NCI-H526 (cell line): ENCODE measurements around the gene TRABD2B.

Experiments used
- DNase-seq, 2 experiments: peaks; one replicate each; lab custom pipeline; 2025; lab: John Stamatoyannopoulos, UW

Gene TRABD2B

DNA sequence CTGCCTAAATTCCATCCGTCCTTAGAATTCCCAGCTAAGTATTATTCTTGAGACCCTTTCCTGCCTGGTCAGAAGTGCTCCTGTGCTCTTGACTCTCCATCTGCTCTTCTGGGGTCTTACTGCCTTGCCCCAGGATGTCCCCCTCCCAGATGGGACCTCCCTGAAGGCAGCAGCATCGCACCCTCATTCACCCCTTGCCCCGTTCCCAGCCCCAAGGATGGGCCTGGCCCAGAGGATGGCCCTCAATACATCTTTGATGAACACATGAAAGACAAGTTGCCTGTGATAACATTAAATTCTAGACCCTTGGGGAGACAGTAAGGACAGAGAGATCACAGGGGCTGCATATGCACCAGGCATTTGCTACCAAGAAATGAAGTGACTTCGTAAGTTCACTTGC lies 167.2 kb downstream of the TRABD2B start:
- DNase-seq, result no peak

DNA sequence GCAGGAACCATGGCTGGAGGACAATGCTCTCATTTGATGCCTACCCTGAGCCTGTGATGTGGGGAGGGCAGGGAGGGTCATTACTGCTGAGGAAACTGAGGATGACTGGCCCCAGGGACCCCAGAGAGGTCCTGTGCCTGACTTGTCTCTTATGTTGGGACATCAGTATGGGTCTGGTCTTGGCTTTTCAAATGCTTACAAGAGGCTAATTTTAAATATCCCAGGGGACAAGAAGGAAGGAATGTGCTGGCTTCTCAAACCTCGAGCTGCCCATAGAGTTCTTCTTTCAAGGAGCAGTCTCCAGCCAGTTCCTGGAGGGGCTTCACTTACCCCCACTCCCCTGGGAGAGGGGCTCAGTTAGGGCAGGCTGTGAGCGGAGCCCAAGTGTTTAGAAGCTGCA lies 168.2 kb downstream of the TRABD2B start:
- no peak for DNase-seq

DNA sequence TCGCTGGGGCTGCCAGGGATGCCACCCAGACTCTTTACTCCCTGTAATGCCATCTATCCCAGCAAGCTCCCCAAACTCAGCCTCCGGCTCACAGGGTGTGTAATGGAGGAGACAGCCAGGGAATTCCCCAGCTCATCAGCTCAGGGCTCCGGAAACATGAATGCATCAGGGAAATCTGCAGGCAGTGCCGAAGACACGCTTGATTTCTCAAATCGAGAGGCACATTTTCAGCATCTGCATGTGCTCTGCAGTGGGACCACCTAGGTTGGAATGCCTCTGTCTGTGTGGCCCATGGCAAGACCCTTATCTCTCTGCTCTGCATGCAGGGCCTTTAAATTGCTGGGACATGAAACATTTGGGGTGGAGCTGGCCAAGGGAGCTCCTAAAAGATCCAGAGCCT lies 170.1 kb downstream of the TRABD2B start:
- DNase-seq, result no peak

DNA sequence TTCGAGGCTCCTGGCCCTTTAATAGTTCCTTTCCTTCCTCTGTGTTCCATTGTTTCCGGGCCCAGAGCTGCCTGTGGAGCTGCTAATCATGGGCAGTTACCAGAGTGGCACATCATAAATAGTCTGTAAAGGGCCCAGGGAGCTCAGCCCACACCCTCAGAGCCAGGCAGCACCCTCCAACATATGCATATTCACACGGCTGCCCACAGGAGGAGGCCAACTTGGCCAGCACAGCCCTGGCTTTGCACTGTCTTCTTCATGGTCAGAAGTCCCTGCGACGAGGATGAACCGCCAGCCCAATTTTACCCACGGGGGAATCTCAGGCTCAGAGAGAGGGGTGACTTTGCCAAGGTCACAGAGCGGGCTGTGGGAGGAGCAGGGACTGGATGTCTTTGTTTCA lies 172.5 kb downstream of the TRABD2B start:
- no peak for DNase-seq

DNA sequence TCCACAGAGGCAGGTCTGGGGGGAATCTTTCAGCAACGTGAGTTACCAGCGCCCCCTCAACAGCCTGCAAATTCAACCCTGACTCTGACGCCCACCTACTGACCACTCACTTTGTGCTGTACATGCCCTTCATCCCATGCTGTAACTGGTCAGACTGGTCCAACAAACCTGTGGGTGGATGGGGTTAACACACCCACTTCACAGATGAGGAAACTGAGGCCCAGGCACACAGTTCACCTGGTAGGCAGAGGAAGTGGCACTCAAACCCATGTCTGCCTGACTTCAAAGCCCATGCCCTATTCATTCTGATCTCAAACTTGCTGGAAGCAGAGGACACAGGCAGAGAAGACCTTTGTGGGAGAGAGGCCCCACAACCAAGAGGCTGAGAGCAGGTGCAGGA lies 172.9 kb downstream of the TRABD2B start:
- no peak for DNase-seq

DNA sequence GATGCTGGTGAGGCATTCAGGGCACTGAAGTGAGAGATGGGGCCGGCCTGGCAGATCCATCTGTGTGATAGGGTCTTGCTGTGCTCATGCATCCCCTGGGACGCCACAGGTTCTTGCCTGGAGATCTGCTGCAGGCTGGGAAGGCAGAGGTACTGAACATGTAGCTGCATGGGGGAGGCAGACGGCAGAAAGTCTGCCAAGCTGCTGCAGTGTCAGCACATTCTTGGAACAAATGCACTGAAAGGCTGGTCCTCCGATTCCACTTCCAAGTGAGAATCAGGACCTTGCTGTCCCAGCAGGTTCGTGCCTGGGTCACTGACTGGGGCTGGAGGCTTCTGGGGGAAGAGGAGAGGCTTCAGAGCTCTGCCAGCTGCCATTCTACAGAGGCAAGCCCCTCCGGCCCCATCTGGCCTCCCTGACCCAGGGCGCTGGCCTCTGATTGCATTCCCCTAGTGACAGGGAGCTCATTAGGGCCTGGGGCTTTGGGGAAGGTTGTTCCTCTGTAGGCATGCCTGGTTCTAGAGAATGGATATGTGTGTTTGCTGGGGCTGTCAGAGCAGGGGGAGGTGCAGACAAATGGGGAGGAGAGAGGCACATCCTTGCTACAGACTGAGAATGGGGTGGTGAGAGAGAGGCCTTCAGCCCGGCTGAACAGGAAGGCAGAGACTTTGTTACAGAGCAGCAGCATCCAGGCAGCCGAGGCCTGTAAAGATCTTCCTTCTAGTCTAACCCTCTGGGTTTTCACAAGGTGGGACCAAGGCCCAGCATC lies 174.0 kb downstream of the TRABD2B start:
- no peak for DNase-seq

DNA sequence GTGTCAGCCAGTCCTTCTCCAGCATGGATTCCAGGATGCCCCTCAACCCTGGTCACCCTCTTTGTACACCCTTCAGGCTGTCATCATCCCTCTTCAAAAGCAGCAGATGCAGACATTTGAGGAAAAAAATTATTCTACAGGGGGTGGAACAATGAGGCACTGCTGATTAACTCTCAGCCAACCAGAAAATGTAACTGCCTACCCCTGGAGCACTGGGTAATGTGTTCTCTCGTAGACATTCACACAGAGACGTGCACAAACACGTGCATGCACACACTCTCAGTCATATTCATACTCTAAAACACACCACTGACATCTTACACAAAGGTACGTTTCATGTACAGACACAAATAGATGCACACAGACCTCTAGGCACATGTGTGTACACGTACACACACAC lies 175.4 kb downstream of the TRABD2B start:
- no peak for DNase-seq

DNA sequence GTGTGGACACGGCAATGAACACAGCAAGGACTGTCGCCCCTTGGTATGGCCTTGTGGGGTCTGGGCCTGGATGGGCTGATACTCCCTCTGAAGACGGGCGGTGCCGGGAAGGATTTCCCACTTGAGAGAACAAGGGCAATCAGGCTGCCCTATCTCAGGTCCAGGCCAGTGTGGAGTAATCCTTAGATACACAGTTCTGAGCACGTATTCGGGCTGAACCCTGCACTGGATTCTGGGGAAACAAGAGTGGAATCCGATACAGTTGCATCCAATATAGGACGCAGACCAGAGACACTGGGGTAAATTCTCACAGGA lies 177.7 kb downstream of the TRABD2B start:
- no peak for DNase-seq

DNA sequence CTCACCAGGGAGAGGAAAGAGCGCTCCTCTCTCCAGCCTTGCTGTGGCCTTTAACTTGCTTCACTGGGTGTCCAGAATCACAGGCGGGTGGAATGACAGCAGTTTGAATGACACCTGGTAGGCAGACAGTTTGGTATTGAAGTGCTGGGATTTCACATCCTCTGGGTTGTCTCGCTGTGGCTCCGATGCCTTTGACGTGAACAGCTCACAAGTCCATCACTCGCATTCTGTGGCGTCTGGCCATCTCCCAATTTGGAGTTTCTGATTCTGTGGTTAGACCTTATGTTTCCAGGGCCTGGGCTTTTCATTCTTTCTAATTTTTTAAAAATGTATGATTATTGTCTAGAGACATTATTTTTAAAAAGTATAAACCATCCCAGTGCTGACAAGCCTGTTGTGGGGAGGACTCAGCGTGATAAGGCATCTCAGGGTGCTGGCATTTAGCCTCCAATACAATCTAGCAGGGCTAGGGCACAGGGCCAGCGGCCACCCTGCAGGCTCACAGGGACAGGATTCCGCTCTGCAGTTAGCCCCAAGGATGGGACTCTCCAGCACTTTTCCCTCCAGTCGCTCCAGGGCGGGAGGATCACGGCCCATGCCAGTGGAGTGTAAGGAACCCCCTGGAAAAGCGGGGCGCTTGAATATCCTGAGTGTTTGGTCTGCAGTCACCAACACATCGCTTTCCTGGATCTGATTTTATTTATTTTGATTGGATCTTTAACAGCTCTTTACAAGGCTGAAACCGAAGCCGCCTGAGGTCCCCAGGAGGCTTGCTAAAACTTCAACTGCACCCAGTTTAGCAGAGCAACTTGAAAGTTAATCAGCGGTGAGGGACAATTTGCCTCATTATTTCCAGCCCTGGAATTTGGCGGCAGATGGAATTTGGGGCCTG lies 178.3 kb downstream of the TRABD2B start:
- DNase-seq, result no peak

DNA sequence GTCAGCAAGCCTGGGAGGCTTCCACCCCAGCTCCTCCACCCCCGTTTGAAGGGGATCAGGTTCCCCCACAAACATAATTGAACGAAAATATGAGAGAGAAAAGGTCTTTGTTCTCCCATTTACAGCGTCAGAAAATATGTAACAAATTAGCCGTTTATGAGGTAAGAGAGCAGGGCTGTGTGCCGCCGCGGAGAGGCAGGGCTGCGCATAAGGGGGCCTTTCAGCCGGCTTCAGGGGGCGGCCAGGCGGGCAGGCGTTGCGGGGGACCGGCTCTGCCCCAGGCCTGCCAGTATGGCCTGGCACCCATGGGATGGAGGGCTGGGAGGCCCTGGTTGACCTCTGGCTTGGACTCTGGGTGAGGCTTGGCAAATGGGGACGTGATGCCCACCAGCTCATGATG lies 179.3 kb downstream of the TRABD2B start:
- DNase-seq, result no peak

DNA sequence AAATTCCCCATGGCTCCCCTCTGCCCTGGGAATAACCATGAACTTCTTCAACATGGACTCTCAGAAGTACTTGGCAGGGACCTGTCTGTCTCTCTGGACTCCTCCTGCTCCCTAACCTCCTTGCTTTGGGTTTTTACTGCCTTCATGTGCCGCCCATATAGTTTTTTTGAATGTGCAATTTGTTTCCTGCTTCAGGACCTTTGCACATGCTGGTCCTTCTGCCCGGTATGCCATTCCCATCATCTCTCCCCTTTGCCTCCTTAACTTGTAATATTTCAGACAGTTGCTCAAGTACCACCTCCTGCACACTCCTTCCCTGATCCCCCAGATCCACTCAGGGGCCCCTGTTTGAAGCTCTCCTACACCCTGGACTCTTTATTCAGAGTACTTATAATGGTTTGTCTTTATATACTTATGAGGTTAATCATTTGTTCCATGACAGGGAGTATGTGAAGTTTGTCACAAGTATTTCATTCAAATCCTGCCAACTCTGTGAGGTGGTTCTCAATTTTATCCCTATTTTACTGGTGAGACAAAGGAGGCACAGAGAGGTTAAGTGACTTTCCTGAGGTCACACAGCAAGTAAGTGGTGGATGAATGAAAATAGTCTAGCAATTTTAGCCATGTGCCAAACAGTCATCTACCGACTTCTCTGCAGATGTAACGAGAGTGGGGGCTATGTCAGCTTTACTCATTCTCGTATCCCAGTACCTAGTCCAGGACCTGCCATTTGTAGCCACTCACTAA lies 180.7 kb downstream of the TRABD2B start:
- no peak for DNase-seq

DNA sequence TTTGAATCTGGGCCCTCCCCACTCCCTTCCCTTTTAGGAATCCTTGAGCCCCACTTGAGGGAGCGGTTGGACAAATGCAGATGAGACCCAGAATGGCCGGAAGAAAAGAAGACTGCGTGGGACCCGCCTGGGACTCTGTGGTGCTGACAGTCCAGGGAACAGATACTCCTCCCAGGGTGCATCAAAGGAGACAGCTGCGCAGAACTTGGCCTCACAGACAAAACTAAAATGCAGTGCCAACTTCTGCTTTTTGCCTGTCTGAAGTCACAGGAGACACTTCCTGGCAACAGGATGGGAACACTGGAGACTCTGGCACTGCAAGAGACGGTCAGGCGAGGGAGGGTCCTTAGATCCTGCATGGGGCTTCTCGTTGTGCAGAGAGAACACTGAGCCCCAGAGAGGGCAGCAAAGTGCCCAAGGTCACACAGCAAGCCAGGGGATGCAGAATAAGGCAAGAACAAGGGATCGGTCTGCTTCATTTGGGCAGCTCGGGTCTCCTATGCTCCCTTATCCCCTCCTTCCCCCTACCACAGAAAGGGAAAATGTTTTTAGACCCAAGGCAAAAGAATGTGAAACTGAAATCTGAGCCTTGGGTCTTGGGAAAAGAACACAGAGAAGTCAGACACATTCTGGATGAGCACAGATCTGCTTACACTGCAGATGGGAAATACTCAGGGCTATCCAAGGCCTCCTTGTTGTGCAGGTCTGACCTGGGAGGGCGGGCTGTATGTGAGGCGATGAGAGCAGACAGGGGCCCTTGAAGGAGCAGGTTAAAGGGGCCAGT lies 182.4 kb downstream of the TRABD2B start:
- no peak for DNase-seq

DNA sequence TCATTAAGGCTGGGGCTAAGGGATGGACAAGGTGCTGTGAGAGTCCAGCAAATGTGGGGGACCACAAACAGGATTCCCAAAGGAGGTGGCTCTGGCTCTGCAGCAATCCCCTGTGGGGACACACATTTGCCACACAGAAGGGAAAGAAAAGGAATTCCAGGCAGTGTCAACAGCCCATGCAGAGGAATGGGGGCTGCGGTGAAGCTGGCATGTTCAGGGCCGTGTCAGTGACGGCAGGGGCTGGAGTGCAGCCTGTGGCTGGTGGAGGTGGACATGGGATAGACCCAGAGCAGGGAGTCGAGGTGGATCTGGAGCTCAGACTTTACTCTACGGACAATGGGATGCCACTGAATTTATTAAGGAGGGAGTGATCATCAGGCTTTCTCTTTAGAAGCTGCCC lies 183.2 kb downstream of the TRABD2B start:
- DNase-seq, result no peak

DNA sequence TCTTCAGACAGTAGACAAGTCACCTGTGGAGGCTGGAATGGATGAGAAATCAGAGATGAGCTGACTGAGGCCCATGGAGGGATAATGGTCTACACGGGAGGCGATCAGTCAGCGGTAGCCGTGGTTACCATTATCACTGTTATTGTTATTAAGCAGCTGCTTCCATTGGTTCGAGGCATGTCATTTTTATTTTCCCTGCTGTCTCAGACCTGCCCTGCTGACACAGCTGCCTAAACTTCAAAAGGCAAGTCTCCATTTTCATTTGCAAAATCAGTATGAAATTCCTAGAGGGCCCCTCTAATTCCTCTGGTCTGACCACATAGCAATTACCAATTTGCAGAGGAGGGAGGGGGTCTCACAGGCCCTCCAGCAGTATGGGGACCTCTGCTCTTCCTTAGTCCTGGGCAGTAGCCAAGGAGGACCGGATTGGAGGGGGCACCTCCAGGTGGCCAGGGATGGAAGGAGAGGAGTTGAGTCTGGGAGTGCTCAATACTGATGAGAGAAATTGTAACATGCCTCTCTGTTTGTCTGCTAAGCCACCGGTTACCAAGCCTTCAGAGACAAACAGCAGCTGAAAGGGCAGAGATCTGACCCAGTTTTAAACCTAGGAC lies 184.2 kb downstream of the TRABD2B start:
- no peak for DNase-seq

DNA sequence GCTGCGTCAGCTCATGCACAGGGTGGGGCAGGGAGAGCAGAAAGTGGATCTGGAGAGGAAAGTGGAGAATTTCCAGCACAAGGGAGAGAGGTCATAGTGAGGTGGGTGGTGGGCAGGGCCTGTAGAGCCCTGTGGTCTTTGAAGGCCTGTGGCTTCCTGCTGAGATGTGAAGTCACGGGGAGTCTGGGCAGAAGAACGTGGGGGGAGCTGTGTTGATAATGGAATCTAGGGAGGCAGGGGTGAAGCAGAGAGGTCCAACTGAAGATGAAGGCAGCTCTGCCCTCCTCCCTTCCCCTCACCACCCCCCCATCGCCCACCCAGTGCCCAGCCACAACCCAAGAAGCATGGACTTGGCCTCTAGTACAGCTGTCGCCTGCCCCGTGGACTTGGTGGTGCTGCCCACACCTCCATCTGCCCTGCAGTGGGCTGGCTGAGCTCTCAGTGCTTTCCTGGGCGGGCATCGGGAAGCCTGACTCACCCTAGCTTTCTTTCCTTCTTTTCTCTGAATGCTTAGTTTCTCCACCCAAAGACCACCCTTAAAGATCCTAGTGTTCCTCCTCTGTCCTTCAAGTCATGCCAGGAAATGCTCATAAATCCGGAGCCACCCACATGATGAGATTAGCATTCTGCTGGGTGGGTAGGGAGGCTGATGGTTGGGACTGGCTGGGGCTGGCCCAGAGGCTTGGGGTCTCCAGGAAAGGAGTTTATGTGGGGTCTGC lies 186.1 kb downstream of the TRABD2B start:
- no peak for DNase-seq

DNA sequence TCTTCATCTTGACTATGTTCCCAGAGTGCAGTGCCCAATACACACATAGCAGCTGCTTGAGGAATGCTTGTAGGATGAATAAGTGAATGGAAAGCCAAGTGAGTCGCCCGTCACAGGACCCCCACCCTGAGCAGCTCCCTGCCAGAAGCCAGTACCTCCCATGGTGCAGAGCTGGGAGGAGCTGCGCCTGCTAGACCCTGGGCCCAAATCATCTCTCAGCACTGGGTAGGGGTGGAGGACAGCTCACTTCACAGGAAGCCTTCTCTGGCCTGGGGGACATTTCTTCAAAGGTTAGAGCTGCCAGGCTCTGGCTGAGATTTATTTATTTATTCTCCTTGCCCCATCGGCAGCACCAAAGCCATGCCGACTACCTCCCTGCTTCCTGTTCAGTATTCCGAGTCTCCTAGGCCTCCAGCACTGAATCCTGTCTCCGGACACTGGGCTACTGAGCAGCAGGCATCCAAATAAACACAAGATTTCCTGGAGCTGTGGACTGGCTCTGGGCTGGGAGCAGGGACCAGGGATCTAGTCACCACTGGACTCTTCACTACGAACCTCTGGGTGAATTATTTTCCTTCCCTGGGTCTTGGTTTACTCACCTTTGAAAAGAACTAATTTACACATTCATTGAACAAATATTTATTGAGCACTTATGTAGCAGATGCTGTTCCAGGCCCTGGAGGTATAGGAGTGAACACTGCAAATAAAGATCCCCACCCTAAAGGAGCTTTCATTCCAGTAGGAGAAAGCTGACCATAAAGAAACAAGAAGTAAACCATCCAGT lies 187.7 kb downstream of the TRABD2B start:
- no peak for DNase-seq

DNA sequence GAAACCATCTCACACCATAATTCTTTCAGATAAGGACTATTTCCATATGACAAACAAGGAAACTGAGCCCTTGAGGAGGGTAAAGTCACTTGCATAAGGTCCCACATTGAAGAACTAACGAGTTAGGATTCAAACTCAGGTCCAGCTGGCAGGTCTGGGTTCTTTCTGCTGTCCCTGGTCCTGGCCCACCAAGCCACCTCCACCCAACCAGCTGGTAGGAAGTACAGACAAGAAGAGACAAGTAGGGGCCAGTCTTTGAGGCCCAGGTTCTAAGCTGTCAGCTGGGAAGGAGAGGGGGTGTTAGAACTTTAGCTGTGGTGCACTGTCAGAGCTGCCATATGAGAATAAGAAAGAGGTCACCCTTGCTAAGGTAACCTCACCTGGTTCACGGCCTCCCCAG lies 188.6 kb downstream of the TRABD2B start:
- DNase-seq, result no peak

DNA sequence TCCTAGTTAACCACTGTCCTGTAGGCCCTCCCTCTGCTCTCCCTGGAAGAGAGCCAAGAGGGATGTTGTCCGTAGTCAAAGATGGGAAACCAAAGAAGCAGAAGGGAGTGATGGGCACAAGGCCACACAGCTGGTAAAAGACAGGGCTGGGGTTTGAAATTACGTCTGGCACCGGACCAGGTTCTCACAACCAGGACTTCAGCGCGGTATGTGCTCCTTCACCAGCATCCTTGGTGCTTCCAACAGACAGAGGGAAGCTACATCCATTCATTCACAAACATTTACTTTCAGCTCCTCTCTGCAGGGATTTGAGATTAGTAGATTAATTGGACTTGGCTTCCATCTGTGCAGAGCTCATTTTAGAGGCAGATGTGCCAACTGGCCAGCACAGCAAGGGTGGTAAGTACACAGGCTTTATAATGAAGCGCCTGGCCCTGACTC lies 191.2 kb downstream of the TRABD2B start:
- no peak for DNase-seq

DNA sequence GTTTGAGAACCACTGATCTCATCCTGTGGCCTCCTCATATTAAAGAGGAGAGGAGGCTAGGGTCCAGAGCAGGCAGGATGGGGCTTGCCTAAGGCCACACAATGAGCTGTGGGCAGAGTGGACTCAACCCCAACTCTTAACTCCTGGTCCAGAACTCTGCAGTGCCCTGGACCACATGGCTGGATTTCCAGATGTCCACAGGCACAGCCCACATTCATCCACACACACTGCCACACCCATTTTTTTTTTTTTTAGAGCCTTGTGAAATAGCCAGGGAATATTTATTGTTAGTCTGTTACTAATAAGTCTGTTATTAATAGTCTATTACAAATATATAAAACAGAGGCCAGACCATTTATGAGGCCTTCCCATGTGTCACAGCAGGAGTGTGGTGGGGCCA lies 192.2 kb downstream of the TRABD2B start:
- no peak for DNase-seq
